ENCODE measurements around the gene RNF40.

RNF40 gene

DNA sequence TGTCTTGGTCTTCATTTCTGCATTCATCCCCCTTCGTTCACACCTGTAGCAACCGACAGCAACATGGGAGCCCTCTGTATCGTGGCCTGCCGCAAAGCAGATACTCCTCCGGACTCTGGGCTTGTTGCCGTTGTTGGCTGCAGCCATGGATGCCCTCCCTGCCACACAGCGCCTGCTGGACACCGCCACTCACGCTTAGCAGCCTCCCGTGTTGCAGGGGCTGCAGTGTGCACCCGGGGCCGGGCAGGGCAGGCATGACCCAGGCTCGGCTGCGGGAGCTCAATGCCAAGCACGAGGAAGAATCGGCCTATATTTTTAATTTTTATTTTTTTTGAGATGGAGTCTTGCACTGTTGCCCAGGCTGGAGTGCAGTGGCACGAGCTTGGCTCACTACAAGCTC is 59.8 kb downstream of the RNF40 start:
- DNase-seq = no peak
